ENCODE data around the gene RAB5IF. TPM values are rescaled to one million over a fixed set of nuclear protein-coding genes. Genes with fewer than 3 reads are reported as not detected.

The RAB5IF gene
- total and polyA plus RNA-seq, 2 of the 13 experiments (the other 11 are each of a cell fraction or from before 2014, with no cell fraction given) = 261 to 305 TPM

DNA sequence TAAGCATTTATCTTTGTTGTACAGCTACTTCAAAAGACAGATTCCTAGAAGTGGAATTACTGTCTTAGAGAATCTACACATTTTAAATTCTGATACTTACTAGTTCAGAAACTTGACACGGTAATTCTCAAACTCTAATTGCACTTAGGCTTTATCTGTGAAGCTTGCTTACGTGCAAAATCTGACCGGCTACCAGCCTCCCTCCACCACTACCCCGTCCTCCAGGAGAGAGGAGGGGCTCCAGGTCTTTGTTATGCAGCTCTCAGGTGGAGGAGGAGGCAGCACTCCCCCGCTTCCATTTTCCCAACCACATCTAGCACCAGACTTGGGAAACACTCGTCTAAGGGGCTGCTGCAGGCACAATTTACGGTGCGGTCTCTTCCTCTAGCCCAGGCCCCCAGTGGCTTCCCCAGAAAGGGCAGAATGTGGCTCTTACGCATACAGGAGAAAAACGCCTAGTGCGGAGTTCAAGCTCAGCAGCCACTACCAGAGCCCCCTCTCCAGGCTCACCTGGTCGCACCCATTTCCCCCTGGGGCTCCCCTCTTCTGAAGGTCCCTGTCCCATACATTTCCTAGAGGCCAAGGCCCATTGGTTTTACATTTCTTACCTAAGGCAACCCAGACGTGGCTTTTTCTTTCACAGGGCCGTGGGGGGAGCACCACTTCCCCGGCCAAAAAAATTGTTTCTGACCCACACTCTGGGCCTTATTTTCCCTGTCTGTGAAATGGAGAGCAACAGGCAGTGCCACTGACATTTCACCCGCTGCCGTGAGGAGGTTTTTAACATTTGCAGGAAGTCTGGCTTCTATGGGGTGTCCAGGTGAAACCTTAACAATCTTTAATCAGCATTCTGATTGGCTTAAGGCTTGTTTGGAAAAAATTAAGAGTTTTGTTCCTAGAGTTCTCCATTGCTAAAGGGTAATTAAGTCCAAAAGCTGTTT lies 33.7 kb upstream of the RAB5IF start (continued):
- TF ChIP-seq, protein P1, sequence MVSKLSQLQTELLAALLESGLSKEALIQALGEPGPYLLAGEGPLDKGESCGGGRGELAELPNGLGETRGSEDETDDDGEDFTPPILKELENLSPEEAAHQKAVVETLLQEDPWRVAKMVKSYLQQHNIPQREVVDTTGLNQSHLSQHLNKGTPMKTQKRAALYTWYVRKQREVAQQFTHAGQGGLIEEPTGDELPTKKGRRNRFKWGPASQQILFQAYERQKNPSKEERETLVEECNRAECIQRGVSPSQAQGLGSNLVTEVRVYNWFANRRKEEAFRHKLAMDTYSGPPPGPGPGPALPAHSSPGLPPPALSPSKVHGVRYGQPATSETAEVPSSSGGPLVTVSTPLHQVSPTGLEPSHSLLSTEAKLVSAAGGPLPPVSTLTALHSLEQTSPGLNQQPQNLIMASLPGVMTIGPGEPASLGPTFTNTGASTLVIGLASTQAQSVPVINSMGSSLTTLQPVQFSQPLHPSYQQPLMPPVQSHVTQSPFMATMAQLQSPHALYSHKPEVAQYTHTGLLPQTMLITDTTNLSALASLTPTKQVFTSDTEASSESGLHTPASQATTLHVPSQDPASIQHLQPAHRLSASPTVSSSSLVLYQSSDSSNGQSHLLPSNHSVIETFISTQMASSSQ (IDR thresholded peaks at IDR 0.05; ENCODE audit: low read depth) = no peak
- TF ChIP-seq, protein P1 (CRISPR knock-in tag; IDR thresholded peaks at IDR 0.05; ENCODE audit: borderline replicate concordance) = 0 out of 2 replicates have a peak, but pooled peaks have one; percentile 25
- TF ChIP-seq HINFP (CRISPR knock-in tag; IDR thresholded peaks at IDR 0.05; ENCODE audit: low read depth) = peak; percentile 71; the same call in 1 of the 2 replicates
- TF ChIP-seq, protein P2, sequence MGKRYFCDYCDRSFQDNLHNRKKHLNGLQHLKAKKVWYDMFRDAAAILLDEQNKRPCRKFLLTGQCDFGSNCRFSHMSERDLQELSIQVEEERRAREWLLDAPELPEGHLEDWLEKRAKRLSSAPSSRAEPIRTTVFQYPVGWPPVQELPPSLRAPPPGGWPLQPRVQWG (CRISPR knock-in tag; IDR thresholded peaks at IDR 0.05; ENCODE audit: borderline replicate concordance, low read depth) = no peak
- TF ChIP-seq ZNF232 (CRISPR knock-in tag; IDR thresholded peaks at IDR 0.05; ENCODE audit: borderline replicate concordance) = no peak
- TF ChIP-seq ZNF431 (CRISPR knock-in tag; IDR thresholded peaks at IDR 0.05; ENCODE audit: borderline replicate concordance, low read depth) = no peak
- TF ChIP-seq PATZ1 (CRISPR knock-in tag; IDR thresholded peaks at IDR 0.05) = peak; percentile 84
- no peak for TF ChIP-seq ZNF660 (CRISPR knock-in tag; IDR thresholded peaks at IDR 0.05; ENCODE audit: borderline replicate concordance, low read depth)
- TF ChIP-seq GMEB1 (CRISPR knock-in tag; IDR thresholded peaks at IDR 0.05; ENCODE audit: borderline replicate concordance) = 0 out of 2 replicates have a peak, but pooled peaks have one; percentile 12
- no peak for TF ChIP-seq NFIB (CRISPR knock-in tag; IDR thresholded peaks at IDR 0.05; ENCODE audit: borderline replicate concordance)
- no peak for TF ChIP-seq ZNF282 (IDR thresholded peaks at IDR 0.05; ENCODE audit: partially characterized antibody)
- no peak for TF ChIP-seq ZNF446 (CRISPR knock-in tag; IDR thresholded peaks at IDR 0.05)
- peak; percentile 91 for TF ChIP-seq ZNF383 (CRISPR knock-in tag; IDR thresholded peaks at IDR 0.05; ENCODE audit: borderline replicate concordance)
- no peak for TF ChIP-seq RBAK (CRISPR knock-in tag; IDR thresholded peaks at IDR 0.05)
- TF ChIP-seq, protein P3, sequence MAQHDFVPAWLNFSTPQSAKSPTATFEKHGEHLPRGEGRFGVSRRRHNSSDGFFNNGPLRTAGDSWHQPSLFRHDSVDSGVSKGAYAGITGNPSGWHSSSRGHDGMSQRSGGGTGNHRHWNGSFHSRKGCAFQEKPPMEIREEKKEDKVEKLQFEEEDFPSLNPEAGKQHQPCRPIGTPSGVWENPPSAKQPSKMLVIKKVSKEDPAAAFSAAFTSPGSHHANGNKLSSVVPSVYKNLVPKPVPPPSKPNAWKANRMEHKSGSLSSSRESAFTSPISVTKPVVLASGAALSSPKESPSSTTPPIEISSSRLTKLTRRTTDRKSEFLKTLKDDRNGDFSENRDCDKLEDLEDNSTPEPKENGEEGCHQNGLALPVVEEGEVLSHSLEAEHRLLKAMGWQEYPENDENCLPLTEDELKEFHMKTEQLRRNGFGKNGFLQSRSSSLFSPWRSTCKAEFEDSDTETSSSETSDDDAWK (CRISPR knock-in tag; IDR thresholded peaks at IDR 0.05) = no peak

All from HepG2 (cell line).